Activated CD4-positive, alpha-beta memory T cell treated with anti-CD3 and anti-CD28 coated beads, Interleukin-2, amount 10 ng/mL, durations not matched to agents 7 days and 5 days (primary cell): ENCODE measurements around the gene FAM53B. TPM values are rescaled to one million over a fixed set of nuclear protein-coding genes. Genes with fewer than 3 reads are reported as not detected.

Experiments used
- CTCF ChIA-PET: fragments of 350-600 bp; sonication (Branson Sonifier 250); formaldehyde crosslinking; loops from one replicate; lab custom pipeline; 2021; ENCODE audit warnings: antibody characterized with exemption, inconsistent platforms; lab: Charles Lee
- POLR2A ChIA-PET: fragments of 350-600 bp; sonication (Branson Sonifier 250); formaldehyde crosslinking; loops from one replicate; lab custom pipeline; 2021; ENCODE audit warnings: antibody characterized with exemption; lab: Charles Lee
- DNase-seq: peaks from one replicate; pipeline ENCODE4 v3.0.0-alpha.2; 2020
- H3K27ac Mint-ChIP-seq: one replicate; pipeline ENCODE4 v1.8.0; 2021; ENCODE audit warnings: mild to moderate bottlenecking, mixed read lengths
- H3K27me3 Mint-ChIP-seq: one replicate; pipeline ENCODE4 v1.8.0; 2021; ENCODE audit warnings: mixed read lengths
- H3K36me3 Mint-ChIP-seq: one replicate; pipeline ENCODE4 v1.8.0; 2021; ENCODE audit warnings: low read depth, mixed read lengths
- H3K4me1 Mint-ChIP-seq: one replicate; pipeline ENCODE4 v1.8.0; 2021; ENCODE audit warnings: mixed read lengths
- H3K4me3 Mint-ChIP-seq: one replicate; pipeline ENCODE4 v1.8.0; 2021; ENCODE audit warnings: mild to moderate bottlenecking, mixed read lengths
- H3K9me3 Mint-ChIP-seq: one replicate; pipeline ENCODE4 v1.8.0; 2021; ENCODE audit warnings: mixed read lengths
- total RNA-seq, 2 experiments: library from RNA; stranded (reverse); gene quantifications; one replicate each; pipeline ENCODE4 v1.2.3, GENCODE V29; 2021

The FAM53B gene
- total RNA-seq, 2 experiments from 2014 or later: 44.9 to 46.6 TPM

DNA sequence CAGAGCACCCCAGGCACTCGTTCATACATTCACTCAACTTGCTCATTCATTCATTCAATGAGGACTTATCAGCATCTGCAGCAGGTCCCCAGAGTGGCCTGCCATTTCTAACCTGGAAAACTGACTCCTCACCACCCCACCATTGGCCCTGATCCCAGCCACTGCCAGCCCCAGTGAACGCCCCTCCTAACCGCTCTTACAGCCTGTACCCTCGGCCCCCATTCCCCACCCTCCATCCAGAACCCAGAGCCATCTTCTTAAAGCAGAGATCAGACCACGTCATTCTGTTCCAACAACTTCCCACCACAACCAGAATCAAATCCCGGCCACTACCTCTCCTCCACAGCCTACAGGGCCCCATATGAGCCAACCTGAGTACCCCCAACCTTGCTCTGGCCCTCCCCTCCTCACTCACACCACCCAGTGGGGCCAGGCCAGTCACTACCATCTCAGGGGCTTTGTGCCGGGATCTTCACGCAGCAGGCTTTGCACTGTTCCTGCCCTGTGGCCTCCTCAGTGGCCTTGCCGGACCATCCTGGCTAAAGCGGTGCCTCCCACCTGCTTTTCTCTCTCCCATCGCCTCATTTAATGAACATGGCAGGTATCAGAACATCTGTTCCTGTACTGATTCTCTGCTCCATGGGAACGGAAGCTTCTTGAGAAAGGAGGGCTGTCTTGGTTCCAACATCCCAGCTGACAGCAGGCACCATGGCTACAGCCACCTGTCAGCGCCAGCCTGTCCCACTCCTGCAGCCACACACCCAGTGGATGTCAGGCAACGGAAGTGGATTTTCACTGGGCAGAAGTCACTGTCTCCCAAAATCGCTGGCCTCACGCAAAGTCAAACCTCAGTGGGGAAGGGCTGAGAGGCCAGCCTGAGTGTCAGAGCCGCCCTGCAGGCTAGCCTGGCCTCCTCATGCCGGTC is 45.4 kb downstream of the FAM53B start:
- CTCF ChIA-PET: interaction anchor here (1.3 to 11.4 kb wide), 3 partner anchors 19 to 50 kb away, joined by 3 to 162 read pairs (median 16); no protein-coding TSS in a partner anchor
- H3K9me3 Mint-ChIP-seq: no peaks in the 10 kb centered on the region
- H3K4me1 Mint-ChIP-seq: peaks cover 100% of the 10 kb centered on the region
- H3K27me3 Mint-ChIP-seq: no peaks in the 10 kb centered on the region
- no peak overlapping the region for H3K4me3 Mint-ChIP-seq
- POLR2A ChIA-PET: interaction anchor here (1.2 to 15.0 kb wide), 7 partner anchors 7 to 86 kb away, joined by 5 to 460 read pairs (median 38); no protein-coding TSS in a partner anchor
- peaks cover 71% of the 10 kb centered on the region for H3K36me3 Mint-ChIP-seq
- peak overlapping the region; percentile 96 for H3K27ac Mint-ChIP-seq
- DNase-seq: no peak

GRCh38 chr10:124697837-124698544 is 46.2 kb downstream of the FAM53B start:
- no peak overlapping the region for H3K4me3 Mint-ChIP-seq
- ChIA-PET CTCF (interaction anchor here (1.3 to 2.5 kb wide), 3 partner anchors 10 to 44 kb away, joined by 3 to 16 read pairs (median 13); no protein-coding TSS in a partner anchor), POLR2A (interaction anchor here (1.2 to 15.0 kb wide), 8 partner anchors 8 to 85 kb away, joined by 5 to 460 read pairs (median 28); no protein-coding TSS in a partner anchor)
- peak; percentile 57 for DNase-seq
- no peaks in the 10 kb centered on the region for H3K27me3 Mint-ChIP-seq
- H3K9me3 Mint-ChIP-seq: no peaks in the 10 kb centered on the region
- H3K4me1 Mint-ChIP-seq: peaks cover 98% of the 10 kb centered on the region
- peaks cover 68% of the 10 kb centered on the region for H3K36me3 Mint-ChIP-seq
- peak overlapping the region; percentile 96 for H3K27ac Mint-ChIP-seq

DNA sequence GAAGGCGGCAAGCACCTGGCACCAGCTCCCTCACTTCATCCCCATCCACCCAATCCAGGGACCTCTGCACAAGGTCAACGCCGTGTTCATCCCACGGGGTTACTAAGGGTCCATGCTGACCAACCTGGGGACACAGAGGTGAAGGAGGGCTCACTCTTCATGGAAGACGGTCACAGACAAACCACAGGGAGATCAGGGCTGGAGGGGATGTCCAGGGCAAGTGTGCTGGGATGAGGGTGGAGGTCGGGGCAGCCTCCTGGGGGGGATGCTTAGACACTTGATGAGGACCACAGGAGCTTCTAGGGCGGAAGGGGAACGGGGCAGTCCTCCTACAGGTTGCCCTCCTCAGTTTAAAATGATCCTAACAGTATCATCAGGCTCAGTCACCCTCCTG is 46.7 kb downstream of the FAM53B start:
- peak overlapping the region; percentile 67 for H3K4me3 Mint-ChIP-seq
- no peak for DNase-seq
- no peaks in the 10 kb centered on the region for H3K27me3 Mint-ChIP-seq
- POLR2A ChIA-PET: interaction anchor here (1.1 to 15.0 kb wide), 13 partner anchors 8 to 167 kb away, joined by 4 to 460 read pairs (median 17); no protein-coding TSS in a partner anchor
- H3K27ac Mint-ChIP-seq: peak overlapping the region; percentile 96
- no peaks in the 10 kb centered on the region for H3K9me3 Mint-ChIP-seq
- CTCF ChIA-PET: interaction anchor here (1.0 to 2.5 kb wide), 11 partner anchors 9 to 130 kb away, joined by 3 to 39 read pairs (median 11); no protein-coding TSS in a partner anchor
- peaks cover 96% of the 10 kb centered on the region for H3K4me1 Mint-ChIP-seq
- H3K36me3 Mint-ChIP-seq: peaks cover 67% of the 10 kb centered on the region

GRCh38 chr10:124696446-124697392 is 47.5 kb downstream of the FAM53B start:
- peak overlapping the region; percentile 67 for H3K4me3 Mint-ChIP-seq
- H3K27ac Mint-ChIP-seq: peak overlapping the region; percentile 96
- ChIA-PET CTCF (interaction anchor here (0.6 to 2.5 kb wide), 15 partner anchors 9 to 130 kb away, joined by 3 to 39 read pairs (median 4); no protein-coding TSS in a partner anchor), POLR2A (interaction anchor here (0.8 to 15.0 kb wide), 19 partner anchors 8 to 167 kb away, joined by 3 to 460 read pairs (median 7); no protein-coding TSS in a partner anchor)
- peaks cover 90% of the 10 kb centered on the region for H3K4me1 Mint-ChIP-seq
- H3K9me3 Mint-ChIP-seq: no peaks in the 10 kb centered on the region
- H3K36me3 Mint-ChIP-seq: peaks cover 63% of the 10 kb centered on the region
- H3K27me3 Mint-ChIP-seq: no peaks in the 10 kb centered on the region
- peak; percentile 43 for DNase-seq

DNA sequence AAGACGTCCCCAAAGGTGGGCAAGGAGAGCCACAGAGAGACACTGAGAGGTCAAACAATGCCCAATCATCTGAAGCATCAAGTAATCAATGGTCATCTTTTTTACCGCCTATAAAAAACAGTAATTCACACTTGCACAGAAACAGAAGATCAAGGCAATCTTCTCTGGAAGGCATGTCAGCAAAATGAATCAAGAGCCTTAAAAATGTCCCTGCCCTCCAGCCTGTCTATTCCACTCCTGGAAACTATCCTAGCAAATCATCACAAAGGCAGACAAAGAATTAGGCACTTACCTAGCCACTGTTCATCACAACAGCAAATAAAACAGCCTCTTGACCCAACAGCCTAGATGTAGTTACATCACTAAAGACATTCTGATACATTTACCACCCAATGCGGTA is 48.9 kb downstream of the FAM53B start:
- CTCF ChIA-PET: no interaction called here
- peak overlapping the region; percentile 67 for H3K4me3 Mint-ChIP-seq
- DNase-seq: no peak
- no peaks in the 10 kb centered on the region for H3K27me3 Mint-ChIP-seq
- H3K9me3 Mint-ChIP-seq: no peaks in the 10 kb centered on the region
- peaks cover 87% of the 10 kb centered on the region for H3K4me1 Mint-ChIP-seq
- H3K27ac Mint-ChIP-seq: peak overlapping the region; percentile 96
- peaks cover 63% of the 10 kb centered on the region for H3K36me3 Mint-ChIP-seq
- POLR2A ChIA-PET: interaction anchor here (2.1 to 15.0 kb wide), 7 partner anchors 9 to 47 kb away, joined by 8 to 460 read pairs (median 38); no protein-coding TSS in a partner anchor

DNA sequence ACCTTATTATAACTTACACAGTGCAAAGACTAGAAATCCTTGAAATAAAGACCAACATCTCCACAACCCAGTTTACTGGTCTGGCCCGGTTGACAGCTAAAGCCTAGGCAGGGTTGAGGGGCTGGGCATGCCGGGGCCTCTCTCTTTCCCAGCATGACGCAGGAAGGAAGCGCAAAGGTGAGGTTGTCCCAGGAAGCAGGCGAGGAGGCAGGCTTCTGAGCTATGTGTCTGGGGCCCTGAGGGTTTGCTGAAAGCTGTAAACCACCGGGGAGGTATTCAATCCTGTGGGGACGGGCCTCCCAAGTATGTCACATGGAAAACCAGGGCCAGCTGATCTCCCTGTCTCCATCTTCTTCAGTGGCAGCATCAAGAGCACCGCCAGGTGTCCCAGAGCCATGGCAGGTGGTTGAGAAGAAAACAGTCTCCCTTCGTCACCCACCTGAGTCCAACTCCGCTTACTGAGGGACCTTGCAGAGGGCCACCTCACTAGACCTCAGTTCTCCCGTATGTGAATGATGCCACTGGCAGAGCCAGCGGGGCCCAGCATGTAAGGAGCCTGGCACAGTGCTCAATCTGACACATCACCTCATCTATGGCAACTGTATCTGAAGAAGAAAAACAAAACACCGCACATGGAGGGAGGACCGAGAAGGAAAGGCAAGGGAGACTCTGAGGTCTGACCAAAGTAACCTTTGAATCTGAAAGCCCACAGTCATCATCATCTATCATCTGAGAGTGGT is 49.5 kb downstream of the FAM53B start:
- no peak for DNase-seq
- peaks cover 87% of the 10 kb centered on the region for H3K4me1 Mint-ChIP-seq
- H3K9me3 Mint-ChIP-seq: no peaks in the 10 kb centered on the region
- peaks cover 64% of the 10 kb centered on the region for H3K36me3 Mint-ChIP-seq
- CTCF ChIA-PET: interaction anchor here (0.7 to 1.7 kb wide), 2 partner anchors 25 to 46 kb away, joined by 3 to 9 read pairs; no protein-coding TSS in a partner anchor
- POLR2A ChIA-PET: interaction anchor here (0.8 to 13.0 kb wide), 5 partner anchors 11 to 48 kb away, joined by 3 to 270 read pairs (median 4); no protein-coding TSS in a partner anchor
- peak overlapping the region; percentile 67 for H3K4me3 Mint-ChIP-seq
- H3K27me3 Mint-ChIP-seq: no peaks in the 10 kb centered on the region
- H3K27ac Mint-ChIP-seq: peak overlapping the region; percentile 96

- H3K9me3 Mint-ChIP-seq: no peaks in the 10 kb centered on the region
- POLR2A ChIA-PET: interaction anchor here (0.9 to 13.0 kb wide), 7 partner anchors 8 to 55 kb away, joined by 3 to 270 read pairs (median 4); no protein-coding TSS in a partner anchor
- peak overlapping the region; percentile 67 for H3K4me3 Mint-ChIP-seq
- peaks cover 70% of the 10 kb centered on the region for H3K36me3 Mint-ChIP-seq
- peaks cover 87% of the 10 kb centered on the region for H3K4me1 Mint-ChIP-seq
- DNase-seq: no peak
- CTCF ChIA-PET: interaction anchor here (0.7 to 1.7 kb wide), 3 partner anchors 9 to 47 kb away, joined by 3 to 9 read pairs (median 3); no protein-coding TSS in a partner anchor
- no peaks in the 10 kb centered on the region for H3K27me3 Mint-ChIP-seq
- peak overlapping the region; percentile 96 for H3K27ac Mint-ChIP-seq
These were observed 50.3 kb downstream of the FAM53B start for GRCh38 chr10:124693801-124694416.

DNA sequence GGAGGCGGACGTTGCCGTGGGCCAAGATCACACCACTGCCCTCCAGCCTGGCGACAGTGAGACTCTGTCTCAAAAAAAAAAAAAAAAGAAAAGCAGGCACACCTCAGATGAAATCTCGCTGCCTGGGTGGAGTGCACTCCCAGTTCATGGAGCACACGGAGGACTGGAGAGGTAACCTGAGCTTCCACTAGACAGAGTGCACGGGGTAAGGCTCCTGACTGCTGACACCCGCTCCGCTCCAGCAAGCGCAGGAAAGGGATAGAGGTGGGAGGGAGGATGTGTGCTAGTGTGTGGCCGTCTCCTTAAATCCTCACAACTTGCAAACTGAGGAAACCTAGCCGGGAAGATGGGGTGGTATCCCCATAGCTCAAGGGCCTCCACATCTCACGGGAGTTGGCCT is 50.8 kb downstream of the FAM53B start:
- no peaks in the 10 kb centered on the region for H3K9me3 Mint-ChIP-seq
- peak overlapping the region; percentile 96 for H3K27ac Mint-ChIP-seq
- ChIA-PET CTCF (interaction anchor here (0.8 to 1.7 kb wide), 3 partner anchors 9 to 61 kb away, joined by 3 to 9 read pairs (median 5); no protein-coding TSS in a partner anchor), POLR2A (interaction anchor here (1.1 to 13.0 kb wide), 8 partner anchors 9 to 55 kb away, joined by 3 to 270 read pairs (median 4); no protein-coding TSS in a partner anchor)
- no peaks in the 10 kb centered on the region for H3K27me3 Mint-ChIP-seq
- no peak for DNase-seq
- H3K4me3 Mint-ChIP-seq: peak overlapping the region; percentile 40
- peaks cover 66% of the 10 kb centered on the region for H3K36me3 Mint-ChIP-seq
- peaks cover 87% of the 10 kb centered on the region for H3K4me1 Mint-ChIP-seq

DNA sequence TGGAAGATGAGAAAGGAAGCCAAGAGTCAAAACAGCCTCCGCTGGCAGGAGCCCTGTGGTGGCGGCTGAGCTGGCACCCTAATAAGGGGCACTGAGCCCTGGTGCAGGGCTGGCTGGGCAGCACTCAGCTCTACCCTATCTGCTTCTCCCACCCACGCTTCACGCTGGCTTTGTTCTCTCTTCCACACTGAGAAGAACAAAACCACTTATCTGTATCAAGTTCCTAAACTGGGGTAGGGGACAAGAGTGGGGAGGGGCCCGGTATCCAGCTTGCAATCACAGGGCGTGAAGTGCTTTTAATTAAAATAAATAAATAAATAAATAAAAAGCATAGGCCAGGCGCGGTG is 52.1 kb downstream of the FAM53B start:
- no peak overlapping the region for H3K4me3 Mint-ChIP-seq
- ChIA-PET CTCF (interaction anchor here (0.7 to 0.9 kb wide), 2 partner anchors 27 to 45 kb away, joined by 3 to 5 read pairs; no protein-coding TSS in a partner anchor), POLR2A (interaction anchor here (2.0 to 13.0 kb wide), 3 partner anchors 10 to 43 kb away, joined by 8 to 270 read pairs (median 89); no protein-coding TSS in a partner anchor)
- DNase-seq: no peak
- H3K4me1 Mint-ChIP-seq: peaks cover 87% of the 10 kb centered on the region
- peaks cover 69% of the 10 kb centered on the region for H3K36me3 Mint-ChIP-seq
- H3K9me3 Mint-ChIP-seq: no peaks in the 10 kb centered on the region
- H3K27ac Mint-ChIP-seq: no peak overlapping the region
- H3K27me3 Mint-ChIP-seq: no peaks in the 10 kb centered on the region

DNA sequence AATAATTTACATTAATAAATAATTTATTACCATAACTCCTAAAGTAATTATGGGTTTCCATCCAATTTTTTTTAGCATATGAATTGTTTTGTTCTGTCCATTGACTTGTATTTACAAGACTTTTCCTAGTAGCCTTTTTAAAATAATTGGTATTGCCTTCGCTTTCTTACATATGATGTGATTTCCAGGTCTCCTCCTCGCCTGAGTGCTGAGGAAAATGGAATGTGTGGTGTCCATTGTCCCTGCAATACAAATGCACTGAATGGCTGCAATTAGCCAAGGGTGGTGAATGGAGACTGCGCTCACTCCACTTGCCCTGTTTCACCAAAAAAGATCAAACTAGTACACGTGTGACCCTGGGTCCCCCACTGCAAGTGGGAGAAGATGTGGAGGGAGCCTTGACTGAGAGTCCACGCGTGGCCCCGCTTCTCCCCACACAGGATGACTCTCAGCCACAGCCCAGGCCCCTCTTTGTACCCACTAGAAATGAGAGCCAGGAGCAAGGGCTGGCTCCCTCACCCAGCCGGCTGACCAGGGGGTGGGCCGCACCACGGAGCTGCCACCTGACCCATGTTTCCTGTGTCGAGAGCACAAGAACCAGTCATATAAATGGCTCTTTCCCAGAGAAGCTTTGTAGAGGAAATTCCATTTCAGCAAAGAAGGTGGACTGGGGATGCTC is 52.6 kb downstream of the FAM53B start:
- Mint-ChIP-seq H3K27ac (peak overlapping the region; percentile 45), H3K4me1 (peaks cover 86% of the 10 kb centered on the region), H3K9me3 (no peaks in the 10 kb centered on the region), H3K36me3 (peaks cover 74% of the 10 kb centered on the region), H3K4me3 (no peak overlapping the region), H3K27me3 (no peaks in the 10 kb centered on the region)
- ChIA-PET CTCF (interaction anchor here (0.9 to 3.5 kb wide), 3 partner anchors 10 to 50 kb away, joined by 5 to 40 read pairs (median 15); no protein-coding TSS in a partner anchor), POLR2A (interaction anchor here (2.0 to 13.0 kb wide), 4 partner anchors 10 to 42 kb away, joined by 8 to 270 read pairs (median 72); no protein-coding TSS in a partner anchor)
- no peak for DNase-seq
